Epithelial cell of esophagus (primary cell): ENCODE results near the gene CXADR.
A peak's percentile ranks its signal among the peaks of the same experiment; 100 is the strongest.

Experiments used
- DNase-seq: peaks from one replicate; pipeline ENCODE4 v3.0.0; 2010; ENCODE audit warnings: low read depth
- H3K4me3 ChIP-seq: 2 replicates; pipeline ENCODE4 v1.5.1; 2011; ENCODE audit warnings: mild to moderate bottlenecking, low read length, control low read depth
- TF ChIP-seq, protein P1 (sequence below): IDR thresholded peaks from 2 replicates; pipeline ENCODE4 v1.5.1; 2011; ENCODE audit warnings: low read depth, mild to moderate bottlenecking, low read length, control low read depth, inconsistent platforms; ENCODE audit not compliant: insufficient read depth; ENCODE audit errors: missing control alignments

The CXADR gene

DNA sequence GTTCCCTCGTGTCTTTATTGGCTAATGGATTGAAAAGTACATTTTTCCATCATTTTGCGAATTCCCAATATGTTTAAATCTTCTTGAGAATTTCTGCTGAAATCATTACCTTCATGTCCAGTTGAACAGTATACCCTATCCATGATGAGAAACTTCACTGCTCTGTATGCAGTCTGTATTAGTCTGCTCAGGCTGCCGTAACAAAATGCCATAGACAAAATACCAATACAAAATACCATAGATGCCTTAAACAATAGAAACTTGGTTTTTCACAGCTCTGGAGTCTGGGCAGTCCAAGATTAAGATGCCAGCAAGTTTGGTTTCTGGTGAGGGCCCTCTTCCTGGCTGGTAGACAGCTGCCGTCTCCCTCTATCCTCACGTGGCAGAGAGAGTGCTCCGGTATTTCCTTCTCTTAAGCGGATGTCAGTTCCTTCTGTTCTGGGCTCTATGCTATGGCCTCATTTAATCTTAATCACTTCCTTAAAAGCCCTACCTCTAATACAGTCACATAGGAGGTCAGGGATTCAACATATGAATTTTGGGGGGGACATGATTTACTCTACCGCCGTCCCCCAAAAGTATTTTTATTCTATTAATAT, 27.0 kb downstream of the CXADR start:
- TF ChIP-seq, protein P1, sequence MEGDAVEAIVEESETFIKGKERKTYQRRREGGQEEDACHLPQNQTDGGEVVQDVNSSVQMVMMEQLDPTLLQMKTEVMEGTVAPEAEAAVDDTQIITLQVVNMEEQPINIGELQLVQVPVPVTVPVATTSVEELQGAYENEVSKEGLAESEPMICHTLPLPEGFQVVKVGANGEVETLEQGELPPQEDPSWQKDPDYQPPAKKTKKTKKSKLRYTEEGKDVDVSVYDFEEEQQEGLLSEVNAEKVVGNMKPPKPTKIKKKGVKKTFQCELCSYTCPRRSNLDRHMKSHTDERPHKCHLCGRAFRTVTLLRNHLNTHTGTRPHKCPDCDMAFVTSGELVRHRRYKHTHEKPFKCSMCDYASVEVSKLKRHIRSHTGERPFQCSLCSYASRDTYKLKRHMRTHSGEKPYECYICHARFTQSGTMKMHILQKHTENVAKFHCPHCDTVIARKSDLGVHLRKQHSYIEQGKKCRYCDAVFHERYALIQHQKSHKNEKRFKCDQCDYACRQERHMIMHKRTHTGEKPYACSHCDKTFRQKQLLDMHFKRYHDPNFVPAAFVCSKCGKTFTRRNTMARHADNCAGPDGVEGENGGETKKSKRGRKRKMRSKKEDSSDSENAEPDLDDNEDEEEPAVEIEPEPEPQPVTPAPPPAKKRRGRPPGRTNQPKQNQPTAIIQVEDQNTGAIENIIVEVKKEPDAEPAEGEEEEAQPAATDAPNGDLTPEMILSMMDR, result no peak
- no peak overlapping the region for H3K4me3 ChIP-seq
- no peak for DNase-seq

DNA sequence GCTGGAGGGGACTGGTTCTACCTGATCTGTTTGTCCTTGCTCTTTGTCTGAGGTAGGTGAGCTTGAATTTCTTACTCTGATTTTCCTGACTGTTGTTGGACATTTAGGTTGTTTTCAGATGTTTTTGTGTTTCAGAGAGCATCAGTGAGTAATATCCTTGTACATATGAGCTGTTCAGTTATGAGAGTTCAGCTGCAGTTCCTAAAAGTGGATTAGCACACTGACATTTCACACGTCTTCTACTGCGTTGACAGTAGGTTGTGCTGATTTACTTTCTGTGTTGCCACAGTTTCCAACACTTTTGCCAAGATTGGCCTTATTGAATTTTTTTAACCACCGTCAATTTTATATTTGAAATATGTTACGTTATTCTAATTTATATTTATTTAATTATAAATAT, 27.7 kb downstream of the CXADR start:
- TF ChIP-seq, protein P1, result no peak
- H3K4me3 ChIP-seq, result no peak overlapping the region
- no peak for DNase-seq

DNA sequence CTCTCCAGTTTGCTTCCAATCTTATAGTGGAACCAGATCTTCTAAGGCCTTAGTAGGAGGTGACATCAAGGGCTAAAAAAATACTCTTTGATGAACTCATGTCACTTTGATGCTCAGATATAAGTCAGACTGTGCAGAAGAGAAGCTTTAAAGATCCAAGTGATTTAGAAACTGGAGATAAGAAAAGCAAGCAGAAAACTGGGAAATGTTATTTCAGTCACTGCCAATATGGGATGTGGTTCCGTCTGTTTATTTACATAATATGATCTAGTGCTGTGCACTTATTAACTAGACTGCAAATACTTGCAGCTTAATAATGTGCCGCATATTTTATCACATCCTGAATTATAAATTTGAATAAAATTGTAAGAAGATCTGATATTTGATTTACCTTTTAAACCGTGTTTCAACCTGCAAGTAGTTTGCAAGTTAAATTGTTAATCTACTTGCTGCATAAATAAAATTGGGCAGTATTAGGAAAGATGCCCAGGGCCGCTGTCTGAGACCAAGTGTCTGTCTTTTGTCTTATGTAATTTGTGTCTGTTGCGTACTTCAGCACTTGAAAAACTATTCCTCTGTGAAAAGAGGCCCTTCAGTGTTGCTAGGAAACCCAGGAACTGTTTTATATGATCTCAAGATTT, 29.6 kb downstream of the CXADR start:
- no peak for DNase-seq
- no peak overlapping the region for H3K4me3 ChIP-seq
- TF ChIP-seq, protein P1, result no peak

DNA sequence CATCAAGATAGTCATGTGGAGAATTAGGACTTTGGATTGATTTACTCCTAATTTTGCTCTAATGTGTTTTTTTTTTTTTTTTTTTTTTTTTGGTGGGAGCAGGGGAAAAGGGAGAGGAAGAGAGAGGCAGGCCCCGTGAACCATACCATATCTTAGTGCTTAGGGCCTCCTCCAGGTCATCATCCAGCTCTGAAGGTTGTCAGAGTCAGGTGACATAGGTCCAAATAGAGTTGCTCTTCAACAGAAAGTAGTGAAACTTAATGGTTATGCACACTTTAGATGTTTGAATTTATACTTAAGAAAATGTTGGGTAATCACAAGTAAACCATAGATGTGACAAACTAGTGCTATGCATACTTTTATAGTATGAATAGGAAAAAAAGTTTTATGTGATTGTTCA, 32.2 kb downstream of the CXADR start:
- TF ChIP-seq, protein P1, result no peak
- H3K4me3 ChIP-seq, result no peak overlapping the region
- no peak for DNase-seq

DNA sequence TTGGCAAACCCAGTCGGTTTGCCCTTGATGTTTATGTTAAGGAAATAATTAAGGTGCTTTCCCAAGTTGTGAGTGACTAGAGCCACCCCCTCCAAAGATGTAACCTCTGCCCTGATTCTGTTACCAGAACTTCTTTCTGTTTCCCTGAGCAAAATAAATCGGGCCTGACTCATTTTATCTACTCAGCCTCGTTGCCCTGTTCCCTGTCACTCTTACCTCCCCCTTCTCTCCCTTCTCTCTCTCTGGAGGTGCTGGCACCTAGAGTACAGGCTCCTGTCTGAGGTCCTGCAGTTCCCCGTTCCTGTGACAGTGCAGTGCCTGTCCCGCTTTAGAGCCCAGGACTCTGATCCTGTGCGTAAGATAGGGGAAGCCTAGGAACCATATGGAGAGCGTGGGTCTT, 35.4 kb downstream of the CXADR start:
- peak; percentile 11 for DNase-seq
- TF ChIP-seq, protein P1, result no peak
- no peak overlapping the region for H3K4me3 ChIP-seq

DNA sequence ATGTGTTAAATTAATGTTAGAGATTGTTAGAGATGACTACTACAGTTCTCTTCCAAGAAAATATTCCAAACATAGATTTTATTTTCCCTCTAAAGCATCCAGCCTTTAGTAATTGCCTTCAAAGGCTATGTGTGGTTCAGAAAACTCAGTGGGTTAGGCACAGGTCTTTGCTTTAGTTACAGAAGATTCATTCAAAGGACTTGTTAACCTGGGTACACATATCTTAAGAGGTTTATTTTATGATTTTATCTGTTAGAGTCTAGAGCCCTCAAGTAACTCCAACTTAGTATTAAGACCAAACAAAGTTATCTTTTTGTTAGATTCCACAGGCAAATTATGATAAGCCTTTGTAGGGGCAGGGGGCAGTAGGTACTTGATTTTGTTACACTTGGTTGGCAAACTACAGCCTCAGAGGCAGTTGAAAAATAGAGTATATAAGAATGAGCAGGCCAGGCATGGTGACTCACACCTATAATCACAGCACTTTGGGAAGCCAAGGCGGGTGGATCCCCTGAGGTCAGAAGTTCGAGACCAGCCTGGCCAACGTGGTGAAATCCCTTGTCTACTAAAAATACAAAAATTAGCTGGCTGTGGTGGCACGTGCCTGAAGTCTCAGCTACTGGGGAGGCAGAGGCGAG, 37.9 kb downstream of the CXADR start:
- TF ChIP-seq, protein P1, result no peak
- H3K4me3 ChIP-seq, result no peak overlapping the region
- DNase-seq, result no peak
